ENCODE data around the gene SELENOW.
"Not testable (repeated sequence)": the region's sequence is repeated elsewhere in the genome, so short reads cannot be mapped to it uniquely, and the experiment has no call there.

The SELENOW gene

DNA sequence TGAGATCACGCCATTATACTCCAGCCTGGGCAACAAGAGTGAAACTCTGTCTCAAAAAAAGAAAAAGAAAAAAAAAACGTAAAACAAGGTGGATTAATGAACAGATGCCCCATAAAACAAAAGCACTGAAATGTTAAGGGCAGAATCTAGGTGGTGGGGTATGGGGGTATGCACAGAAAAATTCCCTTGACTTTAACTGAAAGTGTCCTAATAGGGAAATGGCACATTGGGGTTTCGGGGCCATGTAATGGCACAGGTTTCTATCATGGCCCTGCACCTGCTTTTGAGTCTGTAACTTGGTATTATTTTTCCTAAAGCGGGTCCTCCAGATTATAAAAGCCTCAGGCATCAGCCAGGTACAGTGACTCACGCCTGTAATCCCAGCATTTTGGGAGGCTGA lies 16.9 kb upstream of the SELENOW start:
- H3K36me3 ChIP-seq (ENCODE audit: control insufficient read depth, insufficient read depth, low read length): peaks cover 3% of the 10 kb centered on the region
- H3K4me3 ChIP-seq (ENCODE audit: low read length): no peak overlapping the region
- no peak overlapping the region for H3K9ac ChIP-seq (ENCODE audit: low read length)
- no peaks in the 10 kb centered on the region for H3K4me1 ChIP-seq (ENCODE audit: control insufficient read depth, insufficient read depth, low read length)
- no peaks in the 10 kb centered on the region for H3K27me3 ChIP-seq (ENCODE audit: control insufficient read depth, insufficient read depth, low read length)
- H3K27ac ChIP-seq (ENCODE audit: low read depth, low read length): no peak overlapping the region

DNA sequence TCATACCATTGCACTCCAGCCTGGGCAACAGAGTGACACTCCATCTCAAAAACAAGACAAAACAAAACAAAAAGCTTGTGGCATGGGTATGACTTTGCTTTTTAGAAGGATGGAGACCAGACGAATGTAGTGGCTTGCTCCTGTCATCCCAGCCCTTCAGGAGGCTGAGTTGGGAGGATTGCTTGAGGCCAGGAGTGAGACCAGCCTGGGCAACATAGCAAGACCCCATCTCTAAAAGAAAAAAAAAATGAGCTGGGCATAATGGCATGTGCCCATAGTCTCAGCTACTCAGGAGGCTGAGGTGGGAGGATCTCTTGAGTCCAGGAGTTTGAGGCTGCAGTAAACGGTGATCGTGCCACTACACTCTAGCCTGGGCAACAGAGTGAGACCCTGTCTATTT lies 16.4 kb upstream of the SELENOW start:
- no peak overlapping the region for H3K27ac ChIP-seq (ENCODE audit: low read depth, low read length)
- H3K36me3 ChIP-seq (ENCODE audit: control insufficient read depth, insufficient read depth, low read length): no peaks in the 10 kb centered on the region
- H3K27me3 ChIP-seq (ENCODE audit: control insufficient read depth, insufficient read depth, low read length): no peaks in the 10 kb centered on the region
- no peak overlapping the region for H3K4me3 ChIP-seq (ENCODE audit: low read length)
- no peaks in the 10 kb centered on the region for H3K4me1 ChIP-seq (ENCODE audit: control insufficient read depth, insufficient read depth, low read length)
- no peak overlapping the region for H3K9ac ChIP-seq (ENCODE audit: low read length)

DNA sequence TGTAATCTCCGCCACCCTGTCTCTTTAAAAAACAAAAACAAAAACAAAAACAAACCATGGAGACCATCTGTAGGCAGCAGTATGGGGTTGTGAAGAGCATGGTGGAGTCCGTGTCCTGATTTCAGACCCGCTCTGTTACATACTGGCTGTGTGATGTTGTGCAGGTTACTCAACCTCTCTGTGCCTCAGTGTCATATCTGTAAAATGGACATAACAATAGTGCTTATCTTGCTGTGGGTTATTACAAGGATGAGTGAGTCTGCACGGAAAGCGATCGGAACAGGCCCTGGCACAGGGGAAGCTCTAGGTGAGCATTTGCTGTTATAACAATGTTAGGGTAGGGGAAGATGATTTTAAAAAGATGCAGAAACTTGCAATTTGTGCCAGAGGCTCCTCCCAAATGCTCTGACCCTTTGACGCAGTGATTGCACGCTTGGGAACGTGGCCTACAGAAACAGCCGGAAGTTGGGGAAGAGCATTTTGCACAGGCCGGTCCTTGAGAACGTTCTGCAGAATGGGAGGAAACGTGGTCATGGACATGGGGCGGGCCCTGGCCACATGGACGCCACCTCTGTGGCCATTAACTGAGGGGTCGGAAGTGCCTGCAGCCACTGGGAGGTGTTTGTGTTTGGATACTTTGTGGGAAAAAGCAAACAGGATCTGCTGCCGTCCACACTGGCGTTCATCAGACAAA lies 15.7 kb upstream of the SELENOW start:
- Histone ChIP-seq H3K9ac (ENCODE audit: low read length) (no peak overlapping the region), H3K27me3 (ENCODE audit: control insufficient read depth, insufficient read depth, low read length) (no peaks in the 10 kb centered on the region), H3K36me3 (ENCODE audit: control insufficient read depth, insufficient read depth, low read length) (no peaks in the 10 kb centered on the region), H3K4me1 (ENCODE audit: control insufficient read depth, insufficient read depth, low read length) (no peaks in the 10 kb centered on the region), H3K27ac (ENCODE audit: low read depth, low read length) (no peak overlapping the region), H3K4me3 (ENCODE audit: low read length) (no peak overlapping the region)

DNA sequence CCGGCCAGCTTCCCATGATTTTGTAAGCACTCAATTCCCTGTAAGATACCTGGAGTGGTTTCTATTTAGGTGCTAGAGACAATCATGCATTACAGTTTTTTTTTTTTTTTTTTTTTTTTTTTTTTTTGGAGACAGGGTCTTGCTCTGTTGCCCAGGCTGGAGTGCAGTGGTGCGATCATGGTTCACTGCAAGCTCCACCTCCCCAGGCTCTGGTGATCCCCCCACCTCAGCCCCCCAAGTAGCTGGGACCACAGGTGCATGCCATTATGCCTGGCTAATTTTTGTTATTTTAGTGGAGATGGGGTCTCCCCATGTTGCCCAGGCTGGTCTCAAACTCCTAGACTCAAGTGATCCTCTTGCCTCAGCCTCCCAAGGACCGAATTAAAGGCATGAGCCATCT lies 13.8 kb upstream of the SELENOW start:
- not testable (repeated sequence) for H3K4me3 ChIP-seq (ENCODE audit: low read length); H3K27ac ChIP-seq (ENCODE audit: low read depth, low read length); H3K4me1 ChIP-seq (ENCODE audit: control insufficient read depth, insufficient read depth, low read length); H3K9ac ChIP-seq (ENCODE audit: low read length); H3K27me3 ChIP-seq (ENCODE audit: control insufficient read depth, insufficient read depth, low read length); H3K36me3 ChIP-seq (ENCODE audit: control insufficient read depth, insufficient read depth, low read length)

GRCh38 chr19:47765523-47766358 lies 12.8 kb upstream of the SELENOW start:
- no peak overlapping the region for H3K27ac ChIP-seq (ENCODE audit: low read depth, low read length)
- H3K27me3 ChIP-seq (ENCODE audit: control insufficient read depth, insufficient read depth, low read length): no peaks in the 10 kb centered on the region
- H3K9ac ChIP-seq (ENCODE audit: low read length): no peak overlapping the region
- no peak overlapping the region for H3K4me3 ChIP-seq (ENCODE audit: low read length)
- no peaks in the 10 kb centered on the region for H3K4me1 ChIP-seq (ENCODE audit: control insufficient read depth, insufficient read depth, low read length)
- no peaks in the 10 kb centered on the region for H3K36me3 ChIP-seq (ENCODE audit: control insufficient read depth, insufficient read depth, low read length)

DNA sequence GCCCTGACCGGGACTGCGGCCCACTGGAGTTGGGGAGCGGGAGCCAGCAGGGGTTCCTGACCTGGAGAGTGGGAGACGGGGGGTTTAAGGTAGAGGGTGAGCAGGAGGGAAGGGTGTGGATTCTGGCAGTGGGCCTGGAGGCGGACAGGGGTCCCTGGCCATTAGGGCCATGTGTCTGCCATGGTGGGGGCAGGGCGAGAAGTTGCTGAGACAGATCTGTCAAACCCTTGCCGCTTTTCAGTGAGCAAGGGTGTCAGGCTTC lies 12.2 kb upstream of the SELENOW start:
- Histone ChIP-seq H3K9ac (ENCODE audit: low read length) (no peak overlapping the region), H3K4me3 (ENCODE audit: low read length) (no peak overlapping the region), H3K27ac (ENCODE audit: low read depth, low read length) (no peak overlapping the region), H3K27me3 (ENCODE audit: control insufficient read depth, insufficient read depth, low read length) (no peaks in the 10 kb centered on the region), H3K4me1 (ENCODE audit: control insufficient read depth, insufficient read depth, low read length) (no peaks in the 10 kb centered on the region), H3K36me3 (ENCODE audit: control insufficient read depth, insufficient read depth, low read length) (no peaks in the 10 kb centered on the region)

GRCh38 chr19:47766670-47767069 lies 11.8 kb upstream of the SELENOW start:
- Histone ChIP-seq H3K27ac (ENCODE audit: low read depth, low read length) (no peak overlapping the region), H3K4me3 (ENCODE audit: low read length) (no peak overlapping the region), H3K4me1 (ENCODE audit: control insufficient read depth, insufficient read depth, low read length) (no peaks in the 10 kb centered on the region), H3K9ac (ENCODE audit: low read length) (no peak overlapping the region), H3K36me3 (ENCODE audit: control insufficient read depth, insufficient read depth, low read length) (no peaks in the 10 kb centered on the region), H3K27me3 (ENCODE audit: control insufficient read depth, insufficient read depth, low read length) (no peaks in the 10 kb centered on the region)

DNA sequence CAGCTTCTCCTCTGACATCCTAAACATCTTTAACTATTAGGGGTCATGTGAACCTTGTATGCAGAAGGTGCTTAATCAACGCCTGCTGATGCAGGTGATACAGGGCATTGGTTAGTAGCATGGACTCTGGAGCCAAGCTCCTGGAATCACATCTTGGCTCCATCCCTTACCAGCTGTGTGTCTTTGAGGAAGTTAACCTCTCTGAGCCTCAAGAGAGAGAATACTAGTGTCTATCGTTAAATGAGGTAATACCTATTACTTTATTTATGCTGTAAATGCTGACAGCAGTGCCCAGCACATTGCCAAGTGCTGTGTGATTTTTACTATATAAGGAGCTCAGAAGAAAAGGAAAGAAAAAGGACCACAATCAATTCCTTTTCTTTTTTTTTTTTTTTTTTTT lies 11.2 kb upstream of the SELENOW start:
- Histone ChIP-seq H3K27me3 (ENCODE audit: control insufficient read depth, insufficient read depth, low read length) (no peaks in the 10 kb centered on the region), H3K4me3 (ENCODE audit: low read length) (no peak overlapping the region), H3K9ac (ENCODE audit: low read length) (no peak overlapping the region), H3K4me1 (ENCODE audit: control insufficient read depth, insufficient read depth, low read length) (no peaks in the 10 kb centered on the region), H3K27ac (ENCODE audit: low read depth, low read length) (no peak overlapping the region), H3K36me3 (ENCODE audit: control insufficient read depth, insufficient read depth, low read length) (no peaks in the 10 kb centered on the region)

- H3K4me3 ChIP-seq (ENCODE audit: low read length): no peak overlapping the region
- H3K27me3 ChIP-seq (ENCODE audit: control insufficient read depth, insufficient read depth, low read length): no peaks in the 10 kb centered on the region
- no peak overlapping the region for H3K9ac ChIP-seq (ENCODE audit: low read length)
- no peaks in the 10 kb centered on the region for H3K36me3 ChIP-seq (ENCODE audit: control insufficient read depth, insufficient read depth, low read length)
- no peak overlapping the region for H3K27ac ChIP-seq (ENCODE audit: low read depth, low read length)
- H3K4me1 ChIP-seq (ENCODE audit: control insufficient read depth, insufficient read depth, low read length): no peaks in the 10 kb centered on the region
Measured at GRCh38 chr19:47768604-47769003, 9.9 kb upstream of the SELENOW start.

DNA sequence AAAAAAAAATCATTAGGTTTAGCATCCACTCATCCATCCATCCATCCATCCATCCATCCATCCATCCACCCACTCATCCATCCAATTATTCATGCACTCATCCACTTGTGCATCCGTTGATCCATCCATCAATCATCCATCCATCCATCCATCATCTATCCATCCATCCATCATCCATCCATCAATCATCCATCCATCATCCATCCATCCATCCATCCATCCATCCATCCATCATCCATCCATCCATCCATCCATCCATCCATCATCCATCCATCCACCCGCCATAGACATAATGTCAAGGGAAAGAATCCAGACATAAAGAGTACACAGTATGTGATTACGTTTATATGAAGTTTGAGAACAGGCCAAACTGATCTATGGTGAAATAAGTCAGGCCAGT lies 9.0 kb upstream of the SELENOW start:
- Histone ChIP-seq H3K9ac (ENCODE audit: low read length) (no peak overlapping the region), H3K36me3 (ENCODE audit: control insufficient read depth, insufficient read depth, low read length) (no peaks in the 10 kb centered on the region), H3K27ac (ENCODE audit: low read depth, low read length) (no peak overlapping the region), H3K4me1 (ENCODE audit: control insufficient read depth, insufficient read depth, low read length) (no peaks in the 10 kb centered on the region), H3K4me3 (ENCODE audit: low read length) (no peak overlapping the region), H3K27me3 (ENCODE audit: control insufficient read depth, insufficient read depth, low read length) (no peaks in the 10 kb centered on the region)

DNA sequence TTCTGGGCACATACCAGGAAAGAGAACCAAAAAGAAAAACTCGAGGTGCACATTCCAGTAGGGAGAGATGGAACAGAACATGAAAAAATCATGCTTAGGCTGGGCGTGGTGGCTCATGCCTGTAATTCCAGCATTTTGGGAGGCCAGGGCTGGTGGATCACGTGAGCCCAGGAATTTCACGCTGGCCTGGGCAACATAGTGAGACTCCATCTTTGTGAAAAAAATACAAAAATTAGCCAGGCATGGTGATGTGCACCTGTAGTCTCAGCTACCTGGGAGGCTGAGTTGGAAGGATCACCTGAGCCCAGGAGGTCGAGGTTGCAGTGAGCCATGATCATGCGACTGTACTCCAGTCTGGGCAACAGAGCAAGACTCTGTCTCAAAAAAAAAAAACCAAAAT lies 7.2 kb upstream of the SELENOW start:
- H3K36me3 ChIP-seq (ENCODE audit: control insufficient read depth, insufficient read depth, low read length); H3K27me3 ChIP-seq (ENCODE audit: control insufficient read depth, insufficient read depth, low read length); H3K9ac ChIP-seq (ENCODE audit: low read length): not testable (repeated sequence)

GRCh38 chr19:47776568-47776967 lies 1.9 kb upstream of the SELENOW start:
- peaks cover 10% of the 10 kb centered on the region for H3K36me3 ChIP-seq (ENCODE audit: control insufficient read depth, insufficient read depth, low read length)
- no peak overlapping the region for H3K27ac ChIP-seq (ENCODE audit: low read depth, low read length)
- peaks cover 10% of the 10 kb centered on the region for H3K4me1 ChIP-seq (ENCODE audit: control insufficient read depth, insufficient read depth, low read length)
- no peak overlapping the region for H3K4me3 ChIP-seq (ENCODE audit: low read length)
- no peaks in the 10 kb centered on the region for H3K27me3 ChIP-seq (ENCODE audit: control insufficient read depth, insufficient read depth, low read length)
- H3K9ac ChIP-seq (ENCODE audit: low read length): no peak overlapping the region

More for the DNA sequence above, 7.2 kb upstream of the SELENOW start:
- not testable (repeated sequence) for H3K4me1 ChIP-seq (ENCODE audit: control insufficient read depth, insufficient read depth, low read length); H3K27ac ChIP-seq (ENCODE audit: low read depth, low read length); H3K4me3 ChIP-seq (ENCODE audit: low read length)
